HepG2 (cell line): ENCODE results near the gene CYLD. TPM values are rescaled to one million over a fixed set of nuclear protein-coding genes. Genes with fewer than 3 reads are reported as not detected.

ENCODE experiments used
- HCFC1 ChIP-seq: fragments of 150-350 bp; IDR thresholded peaks from 2 replicates; pipeline ENCODE4 v1.6.1; 2014; ENCODE audit warnings: low read depth, low read length
- IKZF1 ChIP-seq: fragments of 450-650 bp; IDR thresholded peaks from 2 replicates; pipeline ENCODE4 v1.7.1; 2016
- MYC ChIP-seq: sonication (generic); formaldehyde crosslinking; IDR thresholded peaks from 2 replicates; pipeline ENCODE4 v1.9.0; 2021; ENCODE audit warnings: missing genetic modification reagents, borderline replicate concordance
- NCOR1 ChIP-seq: fragments of 200-600 bp; sonication (generic); IDR thresholded peaks from 2 replicates; pipeline ENCODE4 v1.7.0; 2017; ENCODE audit warnings: antibody characterized with exemption, low read length, borderline replicate concordance
- NFYB ChIP-seq: sonication (generic); formaldehyde crosslinking; IDR thresholded peaks from 2 replicates; pipeline ENCODE4 v1.4.0; 2020; ENCODE audit warnings: missing genetic modification reagents
- SALL1 ChIP-seq: sonication (generic); formaldehyde crosslinking; IDR thresholded peaks from 2 replicates; pipeline ENCODE4 v1.8.0; 2022; ENCODE audit warnings: mild to moderate bottlenecking, missing genetic modification reagents
- TRIM24 ChIP-seq: sonication (generic); formaldehyde crosslinking; IDR thresholded peaks from 2 replicates; pipeline ENCODE4 v1.8.0; 2022; ENCODE audit warnings: mild to moderate bottlenecking, missing genetic modification reagents
- YEATS2 ChIP-seq: sonication (generic); formaldehyde crosslinking; IDR thresholded peaks from 2 replicates; pipeline ENCODE4 v1.4.0; 2020; ENCODE audit warnings: missing genetic modification reagents, borderline replicate concordance
- YEATS4 ChIP-seq: sonication (generic); formaldehyde crosslinking; IDR thresholded peaks from 2 replicates; pipeline ENCODE4 v1.4.0; 2020; ENCODE audit warnings: missing genetic modification reagents, borderline replicate concordance
- ZNF430 ChIP-seq: sonication (generic); formaldehyde crosslinking; IDR thresholded peaks from 2 replicates; pipeline ENCODE4 v1.9.0; 2021; ENCODE audit warnings: mild to moderate bottlenecking, missing genetic modification reagents
- ZNF431 ChIP-seq: sonication (generic); formaldehyde crosslinking; IDR thresholded peaks from 2 replicates; pipeline ENCODE4 v1.9.0; 2022; ENCODE audit warnings: missing genetic modification reagents, low read depth, mild to moderate bottlenecking, borderline replicate concordance
- ZNF605 ChIP-seq: sonication (generic); formaldehyde crosslinking; IDR thresholded peaks from 2 replicates; pipeline ENCODE4 v1.8.0; 2022; ENCODE audit warnings: mild to moderate bottlenecking, missing genetic modification reagents
- ZNF761 ChIP-seq: sonication (generic); formaldehyde crosslinking; conservative IDR thresholded peaks from 2 replicates; pipeline ENCODE4 v1.4.0; 2020; ENCODE audit warnings: mild to moderate bottlenecking, missing genetic modification reagents
- ZNF766 ChIP-seq: sonication (generic); formaldehyde crosslinking; IDR thresholded peaks from 2 replicates; pipeline ENCODE4 v1.5.0; 2020; ENCODE audit warnings: missing genetic modification reagents, borderline replicate concordance
- polyA plus RNA-seq, 8 experiments: library from polyadenylated mRNA; depleted of rRNA in 3 of 8; stranded (reverse) in 7 of 8; unstranded in 1 of 8; fragments of >200 nt; fragmentation: Illumina TruSeq in 4 of 8; extraction: Trizol in 4 of 8; gene quantifications; 2 replicates each; pipeline versions ENCODE4 v1.2.1 to v1.2.3, GENCODE V29; 2011 to 2016; ENCODE audit warnings: low read depth in 4 of 8, missing spikeins in 1 of 8, mixed read lengths in 1 of 8; ENCODE audit not compliant: insufficient read depth in 1 of 8
- total RNA-seq, 5 experiments: library from RNA; depleted of rRNA; stranded (reverse); fragments of >200 nt; fragmentation: Illumina TruSeq; extraction: Trizol; gene quantifications; 2 replicates each; pipeline ENCODE4 v1.2.3, GENCODE V29; 2016; ENCODE audit warnings: low read depth in 1 of 5
- TF ChIP-seq, protein P1 (sequence below), 2 experiments: fragments of 450-650 bp in 1 of 2; sonication (generic) in 1 of 2; formaldehyde crosslinking; IDR thresholded peaks; 2 replicates each; pipeline versions ENCODE4 v1.5.0 to v1.8.0; 2020 to 2022; ENCODE audit warnings: mild to moderate bottlenecking in 1 of 2, missing genetic modification reagents in 1 of 2
- TF ChIP-seq, protein P2 (sequence below): sonication (generic); formaldehyde crosslinking; IDR thresholded peaks from 2 replicates; pipeline ENCODE4 v1.8.0; 2022; ENCODE audit warnings: low read depth, missing genetic modification reagents
- TF ChIP-seq, protein P3 (sequence below): sonication (generic); formaldehyde crosslinking; IDR thresholded peaks from 2 replicates; pipeline ENCODE4 v1.5.0; 2020; ENCODE audit warnings: missing genetic modification reagents, mild to moderate bottlenecking, borderline replicate concordance
- TF ChIP-seq, protein P4 (sequence below): sonication (generic); formaldehyde crosslinking; IDR thresholded peaks from 2 replicates; pipeline ENCODE4 v1.4.0; 2020; ENCODE audit warnings: missing genetic modification reagents
- TF ChIP-seq, protein P5 (sequence below): sonication (generic); formaldehyde crosslinking; IDR thresholded peaks from 2 replicates; pipeline ENCODE4 v1.8.0; 2022; ENCODE audit warnings: mild to moderate bottlenecking, missing genetic modification reagents; ENCODE audit not compliant: insufficient replicate concordance
- TF ChIP-seq, protein P6 (sequence below): sonication (generic); formaldehyde crosslinking; conservative IDR thresholded peaks from 2 replicates; pipeline ENCODE4 v1.5.0; 2020; ENCODE audit warnings: missing genetic modification reagents

Gene CYLD
- total and polyA plus RNA-seq, 2 of the 13 experiments (the other 11 are each of a cell fraction or from before 2014, with no cell fraction given) = 6.1 to 11.4 TPM

DNA sequence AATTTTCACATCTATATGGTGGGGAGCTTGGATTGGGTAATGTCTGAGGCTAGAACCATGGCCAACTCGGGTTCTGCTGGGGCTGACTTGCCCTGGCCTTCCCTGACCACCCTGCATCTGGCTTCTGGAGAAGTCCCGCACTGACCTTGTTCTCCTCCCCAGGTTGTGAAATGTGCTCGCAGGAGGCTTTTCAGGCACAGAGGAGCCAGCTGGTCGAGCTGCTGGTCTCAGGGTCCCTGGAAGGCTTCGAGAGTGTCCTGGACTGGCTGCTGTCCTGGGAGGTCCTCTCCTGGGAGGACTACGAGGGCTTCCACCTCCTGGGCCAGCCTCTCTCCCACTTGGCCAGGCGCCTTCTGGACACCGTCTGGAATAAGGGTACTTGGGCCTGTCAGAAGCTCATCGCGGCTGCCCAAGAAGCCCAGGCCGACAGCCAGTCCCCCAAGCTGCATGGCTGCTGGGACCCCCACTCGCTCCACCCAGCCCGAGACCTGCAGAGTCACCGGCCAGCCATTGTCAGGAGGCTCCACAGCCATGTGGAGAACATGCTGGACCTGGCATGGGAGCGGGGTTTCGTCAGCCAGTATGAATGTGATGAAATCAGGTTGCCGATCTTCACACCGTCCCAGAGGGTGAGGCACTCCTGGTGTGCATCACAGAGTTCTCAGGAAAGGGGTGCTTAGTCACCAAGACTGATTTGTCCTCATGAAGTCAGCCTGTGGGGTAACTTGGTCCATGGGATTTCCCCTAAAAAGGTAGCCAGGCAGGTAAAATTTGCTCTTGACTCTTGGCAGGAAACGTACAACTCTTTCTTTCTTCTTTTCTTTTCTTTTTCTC lies 42.3 kb upstream of the CYLD start (continued):
- TF ChIP-seq MYC (CRISPR knock-in tag) = no peak
- no peak for TF ChIP-seq YEATS2 (CRISPR knock-in tag)
- no peak for TF ChIP-seq NFYB (CRISPR knock-in tag)
- peak; percentile 66 for TF ChIP-seq ZNF605
- no peak for TF ChIP-seq ZNF431 (CRISPR knock-in tag)
- TF ChIP-seq HCFC1 = no peak
- TF ChIP-seq, protein P1, sequence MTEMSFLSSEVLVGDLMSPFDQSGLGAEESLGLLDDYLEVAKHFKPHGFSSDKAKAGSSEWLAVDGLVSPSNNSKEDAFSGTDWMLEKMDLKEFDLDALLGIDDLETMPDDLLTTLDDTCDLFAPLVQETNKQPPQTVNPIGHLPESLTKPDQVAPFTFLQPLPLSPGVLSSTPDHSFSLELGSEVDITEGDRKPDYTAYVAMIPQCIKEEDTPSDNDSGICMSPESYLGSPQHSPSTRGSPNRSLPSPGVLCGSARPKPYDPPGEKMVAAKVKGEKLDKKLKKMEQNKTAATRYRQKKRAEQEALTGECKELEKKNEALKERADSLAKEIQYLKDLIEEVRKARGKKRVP (CRISPR knock-in tag; IDR thresholded peaks at IDR 0.05) = peak in 1 of 2 experiments; percentile 93; a peak in 2 of 4 replicates
- TF ChIP-seq TRIM24 = no peak; the same call in 1 of the 2 replicates
- TF ChIP-seq, protein P2, sequence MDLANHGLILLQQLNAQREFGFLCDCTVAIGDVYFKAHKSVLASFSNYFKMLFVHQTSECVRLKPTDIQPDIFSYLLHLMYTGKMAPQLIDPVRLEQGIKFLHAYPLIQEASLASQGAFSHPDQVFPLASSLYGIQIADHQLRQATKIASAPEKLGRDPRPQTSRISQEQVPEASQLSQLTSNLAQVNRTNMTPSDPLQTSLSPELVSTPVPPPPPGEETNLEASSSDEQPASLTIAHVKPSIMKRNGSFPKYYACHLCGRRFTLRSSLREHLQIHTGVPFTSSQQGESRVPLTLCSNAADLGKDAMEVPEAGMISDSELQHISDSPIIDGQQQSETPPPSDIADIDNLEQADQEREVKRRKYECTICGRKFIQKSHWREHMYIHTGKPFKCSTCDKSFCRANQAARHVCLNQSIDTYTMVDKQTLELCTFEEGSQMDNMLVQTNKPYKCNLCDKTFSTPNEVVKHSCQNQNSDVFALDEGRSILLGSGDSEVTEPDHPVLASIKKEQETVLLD (CRISPR knock-in tag) = no peak
- TF ChIP-seq, protein P3, sequence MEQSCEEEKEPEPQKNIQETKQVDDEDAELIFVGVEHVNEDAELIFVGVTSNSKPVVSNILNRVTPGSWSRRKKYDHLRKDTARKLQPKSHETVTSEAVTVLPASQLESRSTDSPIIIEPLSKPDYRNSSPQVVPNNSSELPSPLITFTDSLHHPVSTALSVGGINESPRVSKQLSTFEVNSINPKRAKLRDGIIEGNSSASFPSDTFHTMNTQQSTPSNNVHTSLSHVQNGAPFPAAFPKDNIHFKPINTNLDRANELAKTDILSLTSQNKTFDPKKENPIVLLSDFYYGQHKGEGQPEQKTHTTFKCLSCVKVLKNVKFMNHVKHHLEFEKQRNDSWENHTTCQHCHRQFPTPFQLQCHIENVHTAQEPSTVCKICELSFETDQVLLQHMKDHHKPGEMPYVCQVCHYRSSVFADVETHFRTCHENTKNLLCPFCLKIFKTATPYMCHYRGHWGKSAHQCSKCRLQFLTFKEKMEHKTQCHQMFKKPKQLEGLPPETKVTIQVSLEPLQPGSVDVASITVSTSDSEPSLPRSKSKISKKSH = 0 out of 2 replicates have a peak, but pooled peaks have one; percentile 34
- no peak for TF ChIP-seq YEATS4 (CRISPR knock-in tag)
- TF ChIP-seq IKZF1 = no peak
- TF ChIP-seq, protein P4, sequence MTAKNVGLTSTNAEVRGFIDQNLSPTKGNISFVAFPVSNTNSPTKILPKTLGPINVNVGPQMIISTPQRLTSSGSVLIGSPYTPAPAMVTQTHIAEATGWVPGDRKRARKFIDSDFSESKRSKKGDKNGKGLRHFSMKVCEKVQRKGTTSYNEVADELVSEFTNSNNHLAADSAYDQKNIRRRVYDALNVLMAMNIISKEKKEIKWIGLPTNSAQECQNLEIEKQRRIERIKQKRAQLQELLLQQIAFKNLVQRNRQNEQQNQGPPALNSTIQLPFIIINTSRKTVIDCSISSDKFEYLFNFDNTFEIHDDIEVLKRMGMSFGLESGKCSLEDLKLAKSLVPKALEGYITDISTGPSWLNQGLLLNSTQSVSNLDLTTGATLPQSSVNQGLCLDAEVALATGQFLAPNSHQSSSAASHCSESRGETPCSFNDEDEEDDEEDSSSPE (CRISPR knock-in tag) = peak; percentile 35; the same call in 1 of the 2 replicates
- TF ChIP-seq, protein P5, sequence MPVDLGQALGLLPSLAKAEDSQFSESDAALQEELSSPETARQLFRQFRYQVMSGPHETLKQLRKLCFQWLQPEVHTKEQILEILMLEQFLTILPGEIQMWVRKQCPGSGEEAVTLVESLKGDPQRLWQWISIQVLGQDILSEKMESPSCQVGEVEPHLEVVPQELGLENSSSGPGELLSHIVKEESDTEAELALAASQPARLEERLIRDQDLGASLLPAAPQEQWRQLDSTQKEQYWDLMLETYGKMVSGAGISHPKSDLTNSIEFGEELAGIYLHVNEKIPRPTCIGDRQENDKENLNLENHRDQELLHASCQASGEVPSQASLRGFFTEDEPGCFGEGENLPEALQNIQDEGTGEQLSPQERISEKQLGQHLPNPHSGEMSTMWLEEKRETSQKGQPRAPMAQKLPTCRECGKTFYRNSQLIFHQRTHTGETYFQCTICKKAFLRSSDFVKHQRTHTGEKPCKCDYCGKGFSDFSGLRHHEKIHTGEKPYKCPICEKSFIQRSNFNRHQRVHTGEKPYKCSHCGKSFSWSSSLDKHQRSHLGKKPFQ (CRISPR knock-in tag) = peak; percentile 59
- 0 out of 2 replicates have a peak, but pooled peaks have one; percentile 41 for TF ChIP-seq ZNF766 (CRISPR knock-in tag)
- peak; percentile 65 for TF ChIP-seq SALL1 (CRISPR knock-in tag)
- no peak for TF ChIP-seq ZNF761 (CRISPR knock-in tag)
- TF ChIP-seq, protein P6, sequence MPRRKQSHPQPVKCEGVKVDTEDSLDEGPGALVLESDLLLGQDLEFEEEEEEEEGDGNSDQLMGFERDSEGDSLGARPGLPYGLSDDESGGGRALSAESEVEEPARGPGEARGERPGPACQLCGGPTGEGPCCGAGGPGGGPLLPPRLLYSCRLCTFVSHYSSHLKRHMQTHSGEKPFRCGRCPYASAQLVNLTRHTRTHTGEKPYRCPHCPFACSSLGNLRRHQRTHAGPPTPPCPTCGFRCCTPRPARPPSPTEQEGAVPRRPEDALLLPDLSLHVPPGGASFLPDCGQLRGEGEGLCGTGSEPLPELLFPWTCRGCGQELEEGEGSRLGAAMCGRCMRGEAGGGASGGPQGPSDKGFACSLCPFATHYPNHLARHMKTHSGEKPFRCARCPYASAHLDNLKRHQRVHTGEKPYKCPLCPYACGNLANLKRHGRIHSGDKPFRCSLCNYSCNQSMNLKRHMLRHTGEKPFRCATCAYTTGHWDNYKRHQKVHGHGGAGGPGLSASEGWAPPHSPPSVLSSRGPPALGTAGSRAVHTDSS (CRISPR knock-in tag) = no peak
- no peak for TF ChIP-seq NCOR1
- TF ChIP-seq ZNF430 = no peak
